HG03378 (cell line): ENCODE measurements around the gene ZNRF1.

Experiments
- ATAC-seq: cut with Tn5 transposase; IDR thresholded peaks from one replicate; pipeline ENCODE4 v1.9.1; 2021; ENCODE audit warnings: mild to moderate bottlenecking, moderate library complexity; ENCODE audit not compliant: unreplicated experiment

The ZNRF1 gene

GRCh38 chr16:75058806-75059205 lies 60.0 kb downstream of the ZNRF1 start:
- ATAC-seq, result no peak

GRCh38 chr16:75059411-75059810 lies 60.6 kb downstream of the ZNRF1 start:
- no peak for ATAC-seq

DNA sequence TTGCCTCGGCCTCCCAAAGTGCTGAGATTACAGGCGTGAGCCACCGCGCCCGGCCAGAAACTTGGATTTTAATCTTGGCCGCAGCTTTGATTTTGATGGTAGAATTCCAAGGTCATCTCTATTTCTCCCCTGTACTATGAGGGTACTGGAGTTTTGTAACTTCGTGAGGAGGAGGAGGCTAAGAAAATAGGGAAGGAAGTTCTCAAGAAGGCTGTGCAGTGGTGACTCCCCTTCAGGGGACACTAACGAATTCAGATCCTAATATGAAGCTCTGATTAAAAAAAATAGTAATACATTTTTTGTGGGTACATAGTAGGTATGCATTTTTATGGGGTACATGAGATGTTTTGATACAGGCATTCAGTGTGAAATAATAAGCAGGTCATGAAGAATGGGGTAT lies 61.9 kb downstream of the ZNRF1 start:
- no peak for ATAC-seq

- ATAC-seq, result no peak
Measured at GRCh38 chr16:75061669-75062068, 62.8 kb downstream of the ZNRF1 start.

DNA sequence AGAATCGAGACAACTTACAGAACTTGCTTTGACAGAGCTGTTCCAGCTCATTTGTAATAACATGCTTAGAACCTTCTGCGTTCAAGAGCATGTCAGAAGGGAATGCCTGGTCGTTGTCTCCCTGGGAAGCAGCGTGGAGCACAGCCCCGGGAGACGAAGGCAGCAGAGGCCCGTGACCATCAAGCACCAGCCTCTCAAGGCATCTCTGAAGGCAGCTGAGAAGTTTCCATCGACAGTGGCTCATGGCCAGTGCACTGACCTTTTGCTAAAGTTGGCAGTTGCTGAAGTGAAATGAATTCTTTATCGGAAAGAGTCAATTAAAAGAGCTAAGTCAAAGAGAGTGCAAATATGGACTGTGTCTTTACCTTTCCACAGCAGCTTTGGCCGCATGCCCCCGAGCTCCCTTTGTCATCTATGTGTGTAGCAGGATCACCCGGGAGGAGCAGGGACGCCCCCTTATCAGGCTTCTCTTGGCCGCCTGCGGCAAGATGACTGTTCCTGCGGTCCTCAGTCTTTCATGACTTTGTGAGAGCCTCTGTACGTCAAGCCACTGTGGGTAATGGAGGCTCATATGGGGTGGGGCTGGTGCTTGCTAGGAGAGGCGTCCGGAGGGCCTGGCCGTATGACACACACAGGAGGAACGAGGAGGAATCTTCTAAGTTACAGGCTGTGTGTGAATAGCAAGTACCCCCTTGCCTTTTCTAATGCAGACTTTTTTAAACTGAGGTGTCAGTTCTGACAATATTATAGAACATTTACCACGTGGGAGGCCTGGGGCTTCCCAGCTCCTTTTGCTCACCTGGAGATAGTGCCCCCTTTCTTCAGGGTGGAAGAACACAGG lies 63.5 kb downstream of the ZNRF1 start:
- no peak for ATAC-seq

DNA sequence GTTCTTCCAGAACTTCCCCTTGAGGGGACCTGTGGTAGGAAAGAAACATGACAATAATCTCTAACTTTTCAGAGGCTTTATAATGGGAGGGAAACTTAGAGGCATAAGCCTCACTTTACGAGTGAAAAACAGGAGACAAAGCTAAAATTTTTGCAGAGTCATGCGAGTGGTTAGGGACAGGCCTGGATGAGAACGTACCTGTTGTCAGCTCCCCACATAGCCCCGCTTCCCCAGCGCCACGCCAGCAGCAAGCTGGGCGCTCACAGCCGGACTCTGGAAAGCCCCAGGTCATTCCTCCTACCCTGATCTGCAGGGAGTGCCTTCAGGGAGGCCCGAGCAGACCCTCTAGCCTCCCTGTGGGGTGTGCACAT lies 64.1 kb downstream of the ZNRF1 start:
- no peak for ATAC-seq

DNA sequence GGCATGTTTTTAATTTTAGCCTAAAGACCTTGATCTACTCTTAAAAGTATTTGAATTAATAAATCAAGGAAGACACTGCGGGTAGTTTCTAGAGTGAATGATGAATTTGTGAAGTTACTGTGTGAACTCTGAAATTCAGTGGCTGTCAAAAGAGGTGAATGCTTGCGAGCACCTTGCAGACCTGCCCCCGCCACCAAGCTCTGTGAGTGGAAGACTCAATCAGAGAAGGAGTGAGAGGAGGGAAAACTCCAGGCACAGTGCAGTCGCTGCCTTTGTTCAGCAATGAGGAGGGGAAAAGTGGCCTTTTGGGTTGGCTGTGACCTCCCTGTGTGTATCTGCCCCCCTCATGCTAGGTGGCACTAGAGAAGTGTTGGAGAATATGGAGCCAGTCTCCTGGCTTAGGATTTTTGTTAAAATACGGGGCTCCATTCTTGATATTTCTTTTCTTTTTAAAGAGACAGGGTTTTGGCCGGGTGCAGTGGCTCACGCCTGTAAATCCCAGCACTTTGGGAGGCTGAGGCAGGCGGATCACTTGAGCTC lies 64.8 kb downstream of the ZNRF1 start:
- ATAC-seq, result no peak

- no peak for ATAC-seq
Measured at GRCh38 chr16:75064403-75065148, 65.8 kb downstream of the ZNRF1 start.

DNA sequence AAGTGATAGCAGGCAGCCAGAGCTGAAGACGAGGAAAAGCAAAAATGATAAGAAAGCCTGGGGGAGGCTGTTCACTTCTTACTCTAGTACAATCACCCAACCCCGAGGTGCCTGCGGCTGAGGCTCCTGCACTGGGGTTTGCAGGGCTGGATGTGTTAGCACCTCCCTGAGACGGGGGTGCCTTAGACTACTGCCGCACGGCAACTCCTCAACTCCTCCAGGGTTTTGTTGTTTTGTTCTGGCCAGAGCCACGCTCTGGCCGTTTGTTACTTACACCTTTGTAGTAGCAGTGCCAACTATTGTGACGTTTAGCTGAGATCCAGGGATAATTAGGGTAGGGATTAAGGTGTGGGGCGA lies 66.3 kb downstream of the ZNRF1 start:
- no peak for ATAC-seq

GRCh38 chr16:75065521-75066149 lies 66.8 kb downstream of the ZNRF1 start:
- ATAC-seq, result no peak

- no peak for ATAC-seq
Measured at GRCh38 chr16:75066861-75067447, 68.1 kb downstream of the ZNRF1 start.

GRCh38 chr16:75068085-75069031 lies 69.5 kb downstream of the ZNRF1 start:
- ATAC-seq, result no peak

DNA sequence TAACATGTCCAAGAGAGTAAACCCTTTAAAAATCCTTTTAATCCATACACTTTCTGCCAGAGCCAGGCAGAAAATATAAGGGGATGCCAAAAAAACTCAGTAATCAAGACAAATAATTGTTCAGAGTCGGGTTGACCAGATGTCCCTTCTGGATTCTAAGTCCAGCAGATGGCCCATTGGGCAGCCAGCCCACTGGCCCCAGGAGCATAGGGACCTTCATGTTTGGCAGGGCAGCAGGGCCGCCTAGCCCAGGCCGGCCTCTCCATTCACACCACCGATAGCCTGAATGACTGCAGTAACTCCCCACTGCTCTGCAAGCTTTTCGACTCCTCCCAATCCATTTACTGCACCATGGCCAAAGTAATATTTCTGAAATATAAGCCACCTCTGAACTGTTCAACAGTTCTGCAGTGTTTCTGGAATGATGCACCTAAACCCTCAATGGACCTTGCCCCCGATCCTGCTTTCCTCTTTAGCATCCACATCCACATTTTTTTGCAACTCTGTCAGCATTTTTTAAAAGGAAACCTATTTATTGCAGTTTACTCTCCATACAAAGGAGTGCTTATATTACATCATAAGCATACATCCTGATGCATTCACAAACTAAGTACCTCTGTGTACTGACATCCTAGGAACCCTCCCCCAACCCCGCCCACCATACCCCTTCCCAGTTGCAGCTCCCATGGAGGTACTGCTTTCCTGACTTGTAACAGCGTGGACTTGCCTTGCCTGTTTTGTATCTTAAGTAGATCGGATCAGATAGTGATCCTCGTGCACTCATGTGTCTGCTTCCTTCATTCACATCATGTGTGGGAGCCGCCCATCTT lies 71.4 kb downstream of the ZNRF1 start:
- no peak for ATAC-seq

DNA sequence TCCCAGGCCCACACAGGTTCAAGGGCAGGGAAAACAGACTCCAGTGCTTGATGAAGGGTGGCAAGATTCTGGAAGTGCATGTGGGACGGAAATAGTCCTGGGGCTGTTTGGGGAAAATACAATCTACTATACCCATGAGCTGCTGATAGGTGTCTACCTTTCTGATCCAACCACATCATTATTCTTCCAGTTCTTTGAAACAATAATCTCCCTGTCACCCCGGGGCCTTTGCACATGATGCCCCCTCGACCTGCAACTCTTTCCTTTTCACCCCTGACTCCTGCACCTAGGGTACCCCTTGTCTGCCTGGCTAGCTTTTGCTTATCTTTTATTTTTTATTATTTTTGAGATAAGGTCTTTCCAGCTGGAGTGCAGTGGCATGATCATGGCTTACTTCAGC lies 72.8 kb downstream of the ZNRF1 start:
- no peak for ATAC-seq

DNA sequence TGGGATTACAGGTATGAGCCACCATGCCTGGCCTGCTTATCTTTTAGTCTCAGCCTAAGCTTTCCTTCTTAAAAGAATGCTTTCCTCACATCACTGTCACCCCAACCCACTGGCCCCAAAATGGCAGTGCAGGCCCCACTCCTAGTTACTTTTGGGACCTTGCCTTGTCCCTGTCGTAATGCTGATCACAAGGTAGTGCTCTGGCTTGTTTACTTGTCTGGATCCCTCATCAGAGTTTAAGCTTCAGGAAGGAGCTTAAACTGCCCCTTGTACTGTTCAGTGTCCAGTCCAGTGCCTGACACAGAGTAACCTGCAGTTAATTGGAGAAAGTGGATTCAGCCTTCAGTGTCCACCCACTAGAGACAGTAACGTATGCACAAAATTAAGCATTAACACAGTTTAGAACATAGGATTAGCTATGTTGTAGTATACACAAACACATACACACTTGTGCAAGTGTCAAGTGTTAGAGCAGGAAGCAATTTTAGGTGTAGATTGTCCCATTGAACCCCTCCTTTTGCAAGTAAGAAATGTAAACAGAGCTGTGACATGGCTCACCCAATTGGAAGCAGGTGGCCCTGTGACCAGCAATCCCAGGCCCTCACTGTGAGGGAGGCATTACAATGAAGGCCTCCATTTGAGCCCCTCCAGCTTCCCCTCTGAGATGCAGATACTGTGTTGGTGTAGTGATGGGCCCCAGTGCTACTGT lies 73.6 kb downstream of the ZNRF1 start:
- no peak for ATAC-seq

GRCh38 chr16:75073545-75074303 lies 74.9 kb downstream of the ZNRF1 start:
- ATAC-seq, result no peak

GRCh38 chr16:75074304-75074793 lies 75.5 kb downstream of the ZNRF1 start:
- ATAC-seq, result no peak
